GM12891 (cell line): ENCODE measurements around the gene SUCO.

Source experiments
- PAX5 ChIP-seq: IDR thresholded peaks from 2 replicates; pipeline ENCODE4 v1.6.1; 2011; ENCODE audit warnings: low read length, moderate library complexity, mild to moderate bottlenecking; ENCODE audit not compliant: insufficient read depth, severe bottlenecking
- POLR2A ChIP-seq: IDR thresholded peaks from 2 replicates; pipeline ENCODE4 v1.6.1; 2011; ENCODE audit warnings: low read depth, low read length, control low read depth
- POLR2AphosphoS5 ChIP-seq: IDR thresholded peaks from 2 replicates; pipeline ENCODE4 v1.6.1; 2011; ENCODE audit warnings: low read depth, low read length, control low read depth
- POU2F2 ChIP-seq: IDR thresholded peaks from 2 replicates; pipeline ENCODE4 v1.6.1; 2011; ENCODE audit warnings: low read depth, mild to moderate bottlenecking, control low read depth, low read length, moderate library complexity
- TAF1 ChIP-seq: IDR thresholded peaks from 2 replicates; pipeline ENCODE4 v1.6.1; 2011; ENCODE audit warnings: low read depth, low read length, control low read depth

GRCh38 chr1:172600615-172601014, 67.7 kb downstream of the SUCO start:
- TF ChIP-seq POLR2A (no peak), POLR2AphosphoS5 (no peak), TAF1 (no peak), POU2F2 (no peak), PAX5 (no peak)
